Type B pancreatic cell (in vitro differentiated cells): ENCODE measurements around the gene LRTM2. TPM values are rescaled to one million over a fixed set of nuclear protein-coding genes. Genes with fewer than 3 reads are reported as not detected.

Experiments
- DNase-seq: peaks from one replicate; pipeline ENCODE4 v3.0.0; 2021; ENCODE audit warnings: mixed read lengths; ENCODE audit not compliant: unreplicated experiment; ENCODE audit errors: extremely low spot score
- H3K27ac Mint-ChIP-seq: 2 replicates; pipeline ENCODE4 v1.8.0; 2021; ENCODE audit warnings: mild to moderate bottlenecking, mixed read lengths
- H3K27me3 Mint-ChIP-seq: 2 replicates; pipeline ENCODE4 v1.8.0; 2021; ENCODE audit warnings: mixed read lengths
- H3K36me3 Mint-ChIP-seq: 2 replicates; pipeline ENCODE4 v1.8.0; 2021; ENCODE audit warnings: mixed read lengths
- H3K4me1 Mint-ChIP-seq: one replicate; pipeline ENCODE4 v1.8.0; 2021; ENCODE audit warnings: mixed read lengths; ENCODE audit not compliant: unreplicated experiment
- H3K4me3 Mint-ChIP-seq: 2 replicates; pipeline ENCODE4 v1.8.0; 2021; ENCODE audit warnings: mild to moderate bottlenecking, mixed read lengths
- H3K9me3 Mint-ChIP-seq: 2 replicates; pipeline ENCODE4 v1.8.0; 2021; ENCODE audit warnings: mixed read lengths
- total RNA-seq: library from RNA; stranded (reverse); gene quantifications from 2 replicates; pipeline ENCODE4 v1.2.1, GENCODE V29; 2021; ENCODE audit warnings: low replicate concordance
- TF ChIP-seq, protein P1 (sequence below): fragments of 200-600 bp; sonication (generic); conservative IDR thresholded peaks from 2 replicates; pipeline ENCODE4 v1.5.0; 2021; ENCODE audit warnings: antibody characterized with exemption, mild to moderate bottlenecking

The LRTM2 gene
- total RNA-seq, 1 donor from 2014 or later = 0.12 TPM

GRCh38 chr12:1845427-1845826 lies 25.1 kb downstream of the LRTM2 start:
- TF ChIP-seq, protein P1, sequence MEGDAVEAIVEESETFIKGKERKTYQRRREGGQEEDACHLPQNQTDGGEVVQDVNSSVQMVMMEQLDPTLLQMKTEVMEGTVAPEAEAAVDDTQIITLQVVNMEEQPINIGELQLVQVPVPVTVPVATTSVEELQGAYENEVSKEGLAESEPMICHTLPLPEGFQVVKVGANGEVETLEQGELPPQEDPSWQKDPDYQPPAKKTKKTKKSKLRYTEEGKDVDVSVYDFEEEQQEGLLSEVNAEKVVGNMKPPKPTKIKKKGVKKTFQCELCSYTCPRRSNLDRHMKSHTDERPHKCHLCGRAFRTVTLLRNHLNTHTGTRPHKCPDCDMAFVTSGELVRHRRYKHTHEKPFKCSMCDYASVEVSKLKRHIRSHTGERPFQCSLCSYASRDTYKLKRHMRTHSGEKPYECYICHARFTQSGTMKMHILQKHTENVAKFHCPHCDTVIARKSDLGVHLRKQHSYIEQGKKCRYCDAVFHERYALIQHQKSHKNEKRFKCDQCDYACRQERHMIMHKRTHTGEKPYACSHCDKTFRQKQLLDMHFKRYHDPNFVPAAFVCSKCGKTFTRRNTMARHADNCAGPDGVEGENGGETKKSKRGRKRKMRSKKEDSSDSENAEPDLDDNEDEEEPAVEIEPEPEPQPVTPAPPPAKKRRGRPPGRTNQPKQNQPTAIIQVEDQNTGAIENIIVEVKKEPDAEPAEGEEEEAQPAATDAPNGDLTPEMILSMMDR = no peak
- H3K27ac Mint-ChIP-seq = no peak overlapping the region
- peaks cover 49% of the 10 kb centered on the region for H3K27me3 Mint-ChIP-seq
- no peaks in the 10 kb centered on the region for H3K9me3 Mint-ChIP-seq
- H3K4me3 Mint-ChIP-seq = no peak overlapping the region
- peaks cover 4% of the 10 kb centered on the region for H3K4me1 Mint-ChIP-seq
- no peaks in the 10 kb centered on the region for H3K36me3 Mint-ChIP-seq
- peak; percentile 66 for DNase-seq

DNA sequence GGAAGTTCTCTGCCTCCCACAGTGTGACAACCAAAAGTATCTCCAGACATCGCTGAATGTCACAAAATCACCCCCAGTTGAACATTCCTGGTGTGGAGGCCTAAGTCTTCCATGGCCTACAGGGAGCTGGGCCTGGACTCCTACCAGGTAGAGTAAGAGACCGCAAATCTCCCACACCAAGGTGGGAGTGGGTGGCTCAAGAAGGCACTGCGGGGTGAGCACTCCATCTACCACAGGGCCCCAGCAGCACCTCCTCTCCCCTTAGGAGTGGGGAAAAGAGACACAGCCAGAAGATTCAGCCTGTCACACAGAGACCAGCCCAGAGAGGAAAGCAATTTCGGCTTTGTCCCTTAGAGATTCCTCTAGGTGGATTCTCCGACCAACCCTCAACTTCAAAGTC lies 25.5 kb downstream of the LRTM2 start:
- Mint-ChIP-seq H3K4me1 (peaks cover 4% of the 10 kb centered on the region), H3K4me3 (no peak overlapping the region), H3K9me3 (no peaks in the 10 kb centered on the region), H3K36me3 (no peaks in the 10 kb centered on the region), H3K27ac (no peak overlapping the region), H3K27me3 (peaks cover 45% of the 10 kb centered on the region)
- DNase-seq = no peak
- TF ChIP-seq, protein P1 = no peak

GRCh38 chr12:1846421-1847405 lies 26.3 kb downstream of the LRTM2 start:
- no peak for DNase-seq
- TF ChIP-seq, protein P1 = no peak
- Mint-ChIP-seq H3K27ac (no peak overlapping the region), H3K36me3 (no peaks in the 10 kb centered on the region), H3K9me3 (no peaks in the 10 kb centered on the region), H3K4me1 (peaks cover 4% of the 10 kb centered on the region), H3K27me3 (peaks cover 45% of the 10 kb centered on the region), H3K4me3 (no peak overlapping the region)

- H3K4me1 Mint-ChIP-seq = peaks cover 4% of the 10 kb centered on the region
- no peak for DNase-seq
- H3K27me3 Mint-ChIP-seq = peaks cover 45% of the 10 kb centered on the region
- TF ChIP-seq, protein P1 = no peak
- no peak overlapping the region for H3K4me3 Mint-ChIP-seq
- no peak overlapping the region for H3K27ac Mint-ChIP-seq
- no peaks in the 10 kb centered on the region for H3K36me3 Mint-ChIP-seq
- H3K9me3 Mint-ChIP-seq = no peaks in the 10 kb centered on the region
These were observed 27.0 kb downstream of the LRTM2 start for GRCh38 chr12:1847411-1847810.

DNA sequence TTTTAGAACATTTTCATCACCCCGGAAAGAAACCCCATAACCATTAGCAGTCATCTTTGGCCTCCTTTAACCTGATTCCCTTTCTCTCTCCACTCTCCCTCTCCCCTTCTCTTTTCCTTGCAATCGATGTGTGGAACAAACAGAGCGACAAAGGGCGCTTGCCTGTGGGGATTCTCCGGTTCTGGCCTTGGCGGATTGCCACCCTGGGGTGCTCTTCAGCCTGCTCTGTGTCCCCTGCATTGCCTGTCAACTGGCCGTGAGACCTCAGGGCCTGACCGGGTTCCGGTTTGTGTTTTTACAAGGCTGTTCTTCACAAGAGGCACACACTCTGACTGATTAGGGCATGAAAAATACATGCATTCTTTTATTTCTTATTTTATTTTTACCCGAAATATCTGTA lies 27.8 kb downstream of the LRTM2 start:
- Mint-ChIP-seq H3K4me3 (no peak overlapping the region), H3K9me3 (no peaks in the 10 kb centered on the region), H3K27me3 (peaks cover 41% of the 10 kb centered on the region), H3K36me3 (no peaks in the 10 kb centered on the region), H3K27ac (no peak overlapping the region), H3K4me1 (peaks cover 4% of the 10 kb centered on the region)
- DNase-seq = peak; percentile 40
- TF ChIP-seq, protein P1 = no peak
